Smooth muscle cell of bladder (primary cell): ENCODE results near the gene PSD4. TPM values are rescaled to one million over a fixed set of nuclear protein-coding genes. Genes with fewer than 3 reads are reported as not detected.

Experiments
- total RNA-seq: library from RNA; depleted of rRNA; stranded (reverse); fragments of >200 nt; gene quantifications from 2 replicates; pipeline ENCODE4 v1.2.3, GENCODE V29; 2014

PSD4 gene
- 1.1 and 3.4 TPM in 2 replicates for total RNA-seq

GRCh38 chr2:113173542-113174375, at the start of gene PSD4:
Gene PSD4 (plus strand): TSS chr2:113173971. CDS start chr2:113182457, 8,486 bp downstream.

GRCh38 chr2:113126845-113127645, 46.7 kb upstream of the PSD4 start, which contains the start of gene IL1RN:
Gene IL1RN (plus strand): TSS chr2:113127598. CDS start chr2:113127625, 27 bp downstream.

Other genes with a start within 250 kb of the PSD4 start
- gene IL36G, start 196.0 kb upstream of the PSD4 start, total RNA-seq: not detected in 2 replicates
- gene IL36A, start 168.5 kb upstream of the PSD4 start, total RNA-seq: not detected in 2 replicates
- not detected in 2 replicates for gene IL36B, start 121.1 kb upstream of the PSD4 start, total RNA-seq
- gene IL36RN, start 114.8 kb upstream of the PSD4 start, total RNA-seq: 0.09 TPM in 1 of 2 replicates, not detected in the other
- not detected in 2 replicates for gene IL1F10, start 106.0 kb upstream of the PSD4 start, total RNA-seq
- 0.09 and 0.71 TPM in 2 replicates for gene IL1RN, start 46.4 kb upstream of the PSD4 start, total RNA-seq
- 0.14 and 0.37 TPM in 2 replicates for gene PAX8, start 105.0 kb downstream of the PSD4 start, total RNA-seq